ENCODE measurements around the gene ZFP36L1.

The ZFP36L1 gene

GRCh38 chr14:68738559-68738958 lies 54.3 kb downstream of the ZFP36L1 start:
- no peak for DNase-seq (ENCODE audit: low read depth)
